Measurements from ENCODE around the gene SEMA3G. TPM values are rescaled to one million over a fixed set of nuclear protein-coding genes. Genes with fewer than 3 reads are reported as not detected.

SEMA3G gene
- polyA plus RNA-seq, 1 donor from 2014 or later = not detected

GRCh38 chr3:52438579-52439425 lies 6.1 kb downstream of the SEMA3G start:
- Histone ChIP-seq H3K9ac (ENCODE audit: low read length) (no peak overlapping the region), H3K4me2 (ENCODE audit: low read length) (no peak overlapping the region), H3F3A (ENCODE audit: insufficient read depth, low read length, poor library complexity, severe bottlenecking) (no peaks in the 10 kb centered on the region), H3K4me3 (ENCODE audit: low read length) (no peak overlapping the region), H3K9me3 (ENCODE audit: low read length) (no peaks in the 10 kb centered on the region), H3K27ac (ENCODE audit: low read length) (no peak overlapping the region), H3K27me3 (ENCODE audit: insufficient read depth, low read depth, low read length) (no peaks in the 10 kb centered on the region), H3K79me2 (replicated peaks; ENCODE audit: insufficient read depth, low read length) (no peaks in the 10 kb centered on the region), H3K9me2 (ENCODE audit: insufficient read depth, low read length) (no peaks in the 10 kb centered on the region), H4K20me1 (ENCODE audit: insufficient read depth) (no peaks in the 10 kb centered on the region), H3K36me3 (ENCODE audit: insufficient read depth, low read length) (no peaks in the 10 kb centered on the region), H2AFZ (ENCODE audit: low read depth, low read length) (no peak overlapping the region)
- TF ChIP-seq EP300 (conservative IDR thresholded peaks at IDR 0.05; ENCODE audit: poor library complexity, severe bottlenecking) = no peak
- no peak for TF ChIP-seq RAD21 (conservative IDR thresholded peaks at IDR 0.05)
- TF ChIP-seq SMC3 (conservative IDR thresholded peaks at IDR 0.05; ENCODE audit: poor library complexity) = no peak
- no peak for TF ChIP-seq TAF1 (IDR thresholded peaks at IDR 0.05; ENCODE audit: low read depth)
- TF ChIP-seq POLR2AphosphoS5 (IDR thresholded peaks at IDR 0.05) = no peak
- TF ChIP-seq EZH2 (IDR thresholded peaks at IDR 0.05; ENCODE audit: borderline replicate concordance, insufficient read depth, low read length, poor library complexity, severe bottlenecking) = no peak
- TF ChIP-seq CTCF (IDR thresholded peaks at IDR 0.05; ENCODE audit: poor library complexity, severe bottlenecking) = no peak
- no peak for TF ChIP-seq MXI1 (conservative IDR thresholded peaks at IDR 0.05; ENCODE audit: poor library complexity, severe bottlenecking)
- TF ChIP-seq REST (IDR thresholded peaks at IDR 0.05; ENCODE audit: borderline replicate concordance) = no peak

GRCh38 chr3:52438104-52438376 lies 6.9 kb downstream of the SEMA3G start:
- H3F3A ChIP-seq (ENCODE audit: insufficient read depth, low read length, poor library complexity, severe bottlenecking) = no peaks in the 10 kb centered on the region
- H4K20me1 ChIP-seq (ENCODE audit: insufficient read depth) = no peaks in the 10 kb centered on the region
- no peak overlapping the region for H2AFZ ChIP-seq (ENCODE audit: low read depth, low read length)
- no peak overlapping the region for H3K9ac ChIP-seq (ENCODE audit: low read length)
- TF ChIP-seq REST (IDR thresholded peaks at IDR 0.05; ENCODE audit: borderline replicate concordance) = no peak
- TF ChIP-seq RAD21 (conservative IDR thresholded peaks at IDR 0.05) = no peak
- TF ChIP-seq SMC3 (conservative IDR thresholded peaks at IDR 0.05; ENCODE audit: poor library complexity) = no peak
- H3K9me3 ChIP-seq (ENCODE audit: low read length) = no peaks in the 10 kb centered on the region
- no peaks in the 10 kb centered on the region for H3K79me2 ChIP-seq (replicated peaks; ENCODE audit: insufficient read depth, low read length)
- no peaks in the 10 kb centered on the region for H3K27me3 ChIP-seq (ENCODE audit: insufficient read depth, low read depth, low read length)
- no peaks in the 10 kb centered on the region for H3K9me2 ChIP-seq (ENCODE audit: insufficient read depth, low read length)
- no peaks in the 10 kb centered on the region for H3K36me3 ChIP-seq (ENCODE audit: insufficient read depth, low read length)
- no peak overlapping the region for H3K4me3 ChIP-seq (ENCODE audit: low read length)
- no peak overlapping the region for H3K4me2 ChIP-seq (ENCODE audit: low read length)
- no peak overlapping the region for H3K27ac ChIP-seq (ENCODE audit: low read length)

Data from neural cell (in vitro differentiated cells).